CD1c-positive myeloid dendritic cell (primary cell): ENCODE measurements around the gene AGPAT3.
A peak's percentile ranks its signal among the peaks of the same experiment; 100 is the strongest.
"Not testable (repeated sequence)": the region's sequence is repeated elsewhere in the genome, so short reads cannot be mapped to it uniquely, and the experiment has no call there.

Experiments
- DNase-seq: peaks from one replicate; pipeline ENCODE4 v3.0.0-alpha.2; 2016; ENCODE audit errors: extremely low spot score

Gene AGPAT3

DNA sequence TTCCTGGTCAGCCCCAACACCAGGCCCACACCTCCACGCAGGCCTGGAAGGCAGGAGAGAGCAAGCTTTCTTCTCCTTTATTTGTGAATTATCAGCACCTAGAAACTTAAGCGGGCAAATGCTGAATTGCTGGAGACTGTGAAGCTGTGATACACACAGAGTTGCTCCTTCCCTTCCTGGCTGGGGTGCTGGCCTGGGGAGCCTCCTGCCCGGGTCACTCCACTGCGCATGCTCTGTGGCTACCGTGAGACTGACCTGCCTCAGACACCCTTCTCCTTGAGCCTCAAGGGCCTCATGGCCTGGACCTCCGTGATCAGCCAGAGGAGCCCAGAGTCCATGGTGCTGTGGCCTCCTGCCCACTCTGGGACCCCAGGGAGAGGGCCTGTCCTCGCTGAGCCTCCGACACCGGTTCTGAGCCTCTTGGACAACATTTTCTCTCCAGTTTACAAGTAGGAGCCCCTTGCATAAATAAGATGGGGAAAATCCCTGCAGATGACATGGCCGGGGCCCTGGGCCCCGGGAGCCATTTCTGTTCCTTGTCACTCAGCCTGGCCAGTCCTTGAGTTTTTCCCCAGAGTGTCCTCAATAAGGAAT lies 18.0 kb downstream of the AGPAT3 start:
- DNase-seq = no peak

DNA sequence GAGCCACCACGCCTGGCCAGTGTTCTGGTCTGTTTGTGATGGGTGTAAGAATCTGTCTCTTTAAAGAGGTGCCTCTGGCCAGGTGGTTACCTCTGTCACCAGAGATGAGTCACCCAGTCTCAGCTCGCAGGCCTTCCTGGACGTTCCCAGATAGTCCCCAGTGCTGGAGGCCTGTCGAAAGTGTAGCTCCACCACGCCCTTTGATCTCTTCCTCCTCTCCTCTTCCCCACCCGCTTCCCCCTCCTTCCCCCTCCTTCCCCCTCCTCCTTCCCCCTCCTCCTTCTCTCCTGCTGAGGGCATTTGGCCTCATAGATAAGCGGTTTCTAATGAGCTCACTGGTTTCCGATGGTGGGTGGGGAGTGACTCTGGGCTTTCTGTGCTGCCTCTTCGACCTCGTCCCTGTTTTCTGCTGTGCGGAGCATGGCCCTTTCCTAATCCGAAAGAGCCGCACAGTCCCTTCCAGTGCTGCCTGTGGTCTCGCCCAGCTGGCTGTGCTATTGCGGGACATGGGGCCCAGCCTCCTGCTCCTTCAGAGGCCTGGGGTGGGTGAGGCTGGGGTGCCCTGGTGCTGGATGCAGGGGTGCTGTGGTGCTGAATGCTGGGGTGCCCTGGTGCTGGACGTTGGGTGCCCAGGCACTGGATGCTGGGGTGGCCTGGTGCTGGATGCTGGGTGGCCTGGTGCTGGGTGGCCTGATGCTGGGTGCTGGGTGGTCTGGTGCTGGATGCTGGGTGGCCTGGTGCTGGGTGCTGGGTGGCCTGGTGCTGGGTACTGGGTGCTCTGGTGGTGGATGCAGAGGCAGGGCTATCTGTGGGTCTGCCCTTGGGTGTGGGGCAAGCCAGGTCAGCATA lies 19.2 kb downstream of the AGPAT3 start:
- peak; percentile 46 for DNase-seq

DNA sequence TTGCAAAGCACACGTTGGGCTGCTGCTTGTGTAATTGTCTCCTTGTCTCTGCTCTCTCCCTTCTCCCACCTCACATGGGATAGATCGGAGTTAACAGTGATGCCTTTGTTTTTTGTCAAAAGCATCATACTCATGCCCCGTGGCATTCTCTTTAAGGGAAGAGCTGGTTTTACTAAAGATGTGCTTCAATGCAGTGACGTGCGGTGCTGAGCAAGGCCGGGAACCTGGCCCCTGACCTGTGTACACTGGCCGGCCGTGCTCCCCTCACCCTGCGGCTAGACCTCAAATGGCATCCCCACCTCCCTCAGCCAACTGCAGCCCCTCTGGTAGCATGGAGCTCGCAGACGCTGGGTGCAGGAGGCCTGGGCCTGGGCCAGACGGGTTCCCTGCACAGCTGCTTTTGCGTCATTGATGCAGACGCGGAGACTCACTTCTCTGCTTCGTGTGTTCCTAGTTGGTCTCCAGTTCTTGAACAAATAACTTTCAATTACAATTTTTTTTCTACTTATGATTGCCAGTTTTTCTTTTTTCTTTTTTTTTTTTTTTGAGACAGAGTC lies 19.9 kb downstream of the AGPAT3 start:
- DNase-seq = no peak

DNA sequence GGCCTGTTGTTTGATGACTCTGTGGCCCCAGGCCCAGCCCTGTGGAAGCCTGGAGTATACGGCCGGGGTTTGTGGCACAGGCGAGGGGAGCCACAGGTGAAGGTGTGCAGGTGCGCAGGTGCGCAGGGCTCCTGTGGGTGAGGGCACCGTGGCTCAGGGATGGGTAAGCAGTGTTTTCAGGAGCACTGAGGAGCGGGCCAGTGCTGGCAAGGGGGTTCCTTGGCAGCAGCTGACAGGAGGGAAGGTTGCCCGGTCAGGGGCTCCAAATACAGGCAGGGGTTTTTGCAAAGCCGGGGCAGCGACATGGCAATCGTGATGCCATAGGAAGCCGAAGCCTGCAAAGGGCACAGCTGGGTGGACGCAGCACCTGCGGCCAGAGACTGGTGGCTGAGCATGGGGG lies 20.7 kb downstream of the AGPAT3 start:
- no peak for DNase-seq

DNA sequence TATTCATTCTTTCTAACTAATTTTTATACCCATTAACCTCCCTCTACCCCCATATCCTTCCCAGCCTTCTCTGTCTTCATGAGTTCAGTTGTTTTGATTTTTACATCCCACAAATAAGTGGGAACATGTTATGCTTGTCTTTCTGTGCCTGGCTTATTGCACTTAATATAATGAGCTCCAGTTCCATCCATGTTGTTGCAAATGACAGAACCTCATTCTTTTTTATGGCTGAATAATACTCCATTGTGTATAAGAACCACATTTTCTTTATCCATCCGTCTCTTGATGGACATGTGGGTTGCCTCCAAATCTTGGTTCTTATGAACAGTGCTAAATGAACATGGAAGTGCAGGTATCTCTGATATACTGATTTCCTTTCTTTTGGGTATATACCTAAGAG lies 21.5 kb downstream of the AGPAT3 start:
- DNase-seq = no peak

DNA sequence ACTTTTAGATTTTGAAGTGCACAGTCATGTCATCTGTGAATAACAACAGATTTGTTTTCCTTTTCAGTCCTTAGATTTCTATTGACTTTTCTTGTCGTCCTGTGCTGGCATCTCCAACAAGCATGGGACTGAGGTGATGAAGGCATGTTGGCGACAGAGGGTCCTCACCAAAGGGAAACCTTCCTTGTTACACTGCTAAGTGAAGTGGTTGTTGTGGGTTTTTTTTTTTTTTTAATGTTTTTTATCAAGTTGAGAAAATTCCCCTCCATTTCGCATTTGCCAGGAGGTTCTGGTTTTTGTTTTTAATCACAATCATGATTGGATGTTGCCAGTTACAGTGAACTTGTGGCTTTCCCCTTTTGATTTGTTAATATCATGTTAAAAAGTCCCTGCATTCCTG lies 24.0 kb downstream of the AGPAT3 start:
- no peak for DNase-seq

DNA sequence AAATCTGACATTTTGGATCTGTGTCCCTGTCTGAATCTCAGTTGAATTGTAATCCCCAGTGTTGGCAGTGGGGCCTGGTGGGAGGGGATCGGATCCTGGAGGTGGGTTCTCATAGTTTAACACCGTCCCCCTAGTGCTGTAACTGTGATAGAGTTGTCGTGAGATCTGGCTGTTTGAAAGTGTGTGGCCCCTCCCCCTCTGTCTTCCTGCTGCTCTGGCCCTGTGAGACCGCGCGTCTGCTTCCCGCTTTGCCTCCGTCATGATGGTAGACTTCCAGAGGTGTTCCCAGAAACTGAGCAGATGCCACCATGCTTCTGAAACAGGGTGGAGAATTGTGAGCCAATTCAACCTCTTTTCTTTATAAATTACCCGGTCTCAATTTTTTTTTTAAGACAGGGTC lies 25.0 kb downstream of the AGPAT3 start:
- no peak for DNase-seq

DNA sequence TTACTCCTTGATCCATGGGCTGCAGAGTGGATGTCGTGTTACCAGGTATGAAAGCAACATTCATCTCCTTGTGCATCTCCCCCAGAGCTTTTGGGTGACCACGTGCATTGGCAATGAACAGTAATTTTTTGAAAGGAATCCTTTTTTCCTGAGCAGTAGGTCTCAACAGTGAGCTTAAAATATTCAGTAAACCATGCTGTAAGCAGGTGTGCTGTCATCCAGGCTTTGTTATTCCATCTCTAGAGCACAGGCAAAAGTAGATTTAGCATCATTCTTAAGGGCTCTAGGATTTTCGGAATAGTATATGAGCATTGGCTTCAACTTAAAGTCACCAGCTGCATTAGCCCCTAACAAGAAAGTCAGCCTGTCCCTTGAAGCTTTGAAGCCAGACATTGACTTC lies 27.3 kb downstream of the AGPAT3 start:
- DNase-seq = no peak

DNA sequence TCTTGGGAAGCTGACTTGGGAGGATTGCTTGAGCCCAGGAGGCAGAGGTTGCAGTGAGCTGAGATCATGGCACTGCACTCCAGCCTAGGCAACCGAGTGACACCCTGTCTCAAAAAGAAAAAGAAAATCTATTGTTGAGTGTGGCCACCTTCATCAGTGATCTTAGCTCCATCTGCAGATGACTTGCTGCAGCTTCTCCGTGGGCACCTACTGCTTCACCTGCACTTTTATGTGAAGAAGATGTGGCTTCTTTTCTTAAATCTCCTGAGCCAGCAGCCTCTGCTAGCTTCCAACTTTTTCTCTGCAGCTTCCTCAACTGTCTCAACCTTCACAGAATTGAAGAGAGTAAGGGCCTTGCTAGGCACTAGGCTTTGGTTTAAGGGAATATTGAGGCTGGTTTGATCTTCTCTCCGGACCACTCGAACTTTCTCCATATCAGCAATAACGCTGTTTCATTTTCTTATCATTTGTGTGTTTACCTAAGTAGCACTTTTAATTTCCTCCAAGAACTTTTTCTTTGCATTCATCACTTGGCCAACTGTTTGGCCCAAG lies 28.0 kb downstream of the AGPAT3 start:
- DNase-seq = no peak

DNA sequence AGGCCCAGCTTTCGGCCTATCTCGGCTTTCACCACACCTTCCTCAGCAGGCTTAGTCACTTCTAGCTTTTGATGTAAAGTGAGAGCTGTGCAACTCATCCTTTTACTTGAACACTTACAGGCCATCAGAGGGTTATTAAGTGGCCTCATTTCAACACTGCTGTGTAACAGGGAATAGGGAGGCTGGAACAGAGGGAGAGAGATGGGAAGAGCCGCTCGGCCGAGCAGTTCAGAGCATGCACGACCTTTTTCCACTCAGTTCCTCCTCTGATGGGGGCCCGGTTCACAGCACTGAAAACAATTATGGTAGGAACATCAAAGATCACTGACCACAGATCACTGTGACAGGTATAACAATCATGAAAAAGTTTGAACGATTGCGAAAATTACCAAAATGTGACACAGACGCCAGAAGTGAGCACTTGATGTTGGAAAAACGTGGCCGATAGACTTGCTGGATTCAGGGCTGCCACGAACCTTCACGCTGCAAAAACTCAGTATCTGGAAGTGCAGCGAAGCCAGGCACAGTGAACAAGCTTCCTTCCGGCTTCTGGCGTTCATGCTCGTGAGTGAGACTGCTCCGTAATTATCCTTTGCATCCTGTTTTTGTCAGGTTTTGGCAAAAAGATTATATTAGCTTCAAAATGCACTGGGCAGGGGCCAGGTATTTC lies 28.6 kb downstream of the AGPAT3 start:
- DNase-seq = peak; percentile 26

DNA sequence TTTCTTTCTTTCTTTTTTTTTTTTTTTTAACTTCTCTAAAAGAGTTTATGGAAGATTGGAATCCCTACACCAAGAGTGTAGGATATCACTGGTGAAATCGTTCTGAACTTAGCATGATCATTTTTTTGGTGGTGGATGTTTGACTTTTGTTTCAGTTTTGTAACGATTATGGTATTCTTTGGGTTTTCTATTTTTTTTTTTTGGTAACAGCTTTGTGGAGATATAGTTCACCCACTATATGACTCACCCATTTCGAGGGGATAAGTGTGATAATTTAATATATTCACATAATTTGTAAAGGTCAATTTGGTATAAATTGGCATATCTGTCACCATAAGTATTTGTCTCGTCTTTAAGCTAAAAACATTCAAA lies 29.2 kb downstream of the AGPAT3 start:
- no peak for DNase-seq

DNA sequence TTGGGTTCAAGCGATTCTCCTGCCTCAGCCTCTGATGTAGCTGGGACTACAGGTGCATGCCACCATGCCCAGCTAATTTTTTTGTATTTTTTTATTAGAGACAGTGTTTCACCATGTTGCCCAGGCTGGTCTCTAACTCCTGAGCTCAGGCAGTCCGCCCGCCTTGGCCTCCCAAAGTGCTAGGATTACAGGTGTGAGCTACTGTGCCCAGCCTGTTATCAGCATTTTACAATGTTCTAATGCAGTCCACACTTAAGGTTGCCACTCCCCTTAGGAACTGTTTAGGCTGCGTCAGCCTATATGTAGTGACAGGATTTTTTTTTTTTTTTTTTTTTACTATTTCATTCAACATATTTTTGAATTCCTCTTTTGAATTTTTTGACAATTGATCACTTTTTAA lies 30.2 kb downstream of the AGPAT3 start:
- DNase-seq = no peak

DNA sequence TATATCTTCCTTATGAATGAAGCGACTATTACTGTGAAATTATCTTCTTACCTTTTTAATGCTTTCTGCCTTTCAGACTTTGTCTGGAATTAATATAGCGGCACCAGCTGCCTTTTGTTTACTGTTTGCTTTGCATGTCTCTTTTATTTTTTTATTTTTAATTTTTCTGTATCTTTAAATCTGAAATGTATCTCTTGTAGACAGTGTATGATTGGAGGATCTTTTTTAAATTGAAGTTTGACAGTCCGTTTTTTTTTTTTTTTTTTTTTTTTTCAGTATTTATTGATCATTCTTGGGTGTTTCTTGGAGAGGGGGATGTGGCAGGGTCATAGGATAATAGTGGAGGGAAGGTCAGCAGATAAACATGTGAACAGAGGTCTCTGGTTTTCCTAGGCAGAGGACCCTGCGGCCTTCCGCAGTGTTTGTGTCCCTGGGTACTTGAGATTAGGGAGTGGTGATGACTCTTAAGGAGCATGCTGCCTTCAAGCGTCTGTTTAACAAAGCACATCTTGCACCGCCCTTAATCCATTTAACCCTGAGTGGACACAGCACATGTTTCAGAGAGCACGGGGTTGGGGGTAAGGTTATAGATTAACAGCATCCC lies 31.8 kb downstream of the AGPAT3 start:
- not testable (repeated sequence) for DNase-seq

DNA sequence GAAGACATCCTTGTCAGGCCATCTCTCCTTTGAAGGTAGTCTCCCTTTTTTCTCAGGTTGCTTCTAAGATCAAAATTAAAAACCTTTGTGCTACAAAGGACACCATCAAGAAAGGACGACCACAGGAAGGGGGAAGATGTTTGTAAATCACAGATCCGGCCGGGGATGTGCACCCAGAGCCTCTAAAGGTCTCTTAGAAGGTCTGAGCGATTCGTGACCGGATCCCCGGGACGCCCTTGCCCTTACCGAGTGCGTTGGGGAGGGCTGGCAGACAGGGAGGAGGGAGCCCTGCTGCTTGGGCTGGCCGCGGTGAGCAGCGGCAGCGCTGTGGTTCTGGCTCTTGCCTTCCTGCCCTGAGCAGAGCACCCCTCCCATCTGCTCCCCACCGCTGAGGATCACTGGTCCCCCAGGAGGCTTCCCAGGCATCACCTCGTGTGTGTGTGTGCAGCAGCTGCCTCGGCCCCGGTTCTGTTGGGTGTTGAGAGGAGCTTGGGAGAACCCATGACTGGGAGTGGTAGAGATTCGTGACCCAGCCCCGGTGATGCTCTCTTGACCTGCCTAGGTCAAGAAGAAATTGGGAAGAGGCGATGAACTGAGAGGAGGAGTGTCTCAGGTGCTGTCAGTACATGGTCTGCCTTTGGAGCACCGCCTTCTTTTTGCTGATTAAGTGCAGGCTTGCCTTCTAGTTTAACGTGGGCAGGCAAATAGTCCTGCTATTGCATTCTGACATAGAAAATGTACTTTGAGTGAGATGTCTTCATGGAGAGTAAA lies 34.5 kb downstream of the AGPAT3 start:
- no peak for DNase-seq

DNA sequence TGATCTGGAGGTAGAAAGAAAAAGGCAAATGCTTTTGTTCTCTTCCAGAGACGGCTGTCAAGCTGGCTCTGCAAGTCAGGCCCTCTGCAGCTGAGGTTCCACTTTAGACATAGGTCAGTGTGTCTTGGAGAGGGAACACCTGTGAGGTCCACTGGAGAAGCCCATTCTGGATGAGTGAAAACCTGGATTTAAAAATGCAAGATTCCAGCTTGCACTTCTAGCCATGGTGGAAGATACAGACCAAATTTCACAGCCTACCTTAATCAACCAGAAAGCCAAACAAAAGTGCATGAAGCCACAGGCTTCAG lies 35.0 kb downstream of the AGPAT3 start:
- no peak for DNase-seq

DNA sequence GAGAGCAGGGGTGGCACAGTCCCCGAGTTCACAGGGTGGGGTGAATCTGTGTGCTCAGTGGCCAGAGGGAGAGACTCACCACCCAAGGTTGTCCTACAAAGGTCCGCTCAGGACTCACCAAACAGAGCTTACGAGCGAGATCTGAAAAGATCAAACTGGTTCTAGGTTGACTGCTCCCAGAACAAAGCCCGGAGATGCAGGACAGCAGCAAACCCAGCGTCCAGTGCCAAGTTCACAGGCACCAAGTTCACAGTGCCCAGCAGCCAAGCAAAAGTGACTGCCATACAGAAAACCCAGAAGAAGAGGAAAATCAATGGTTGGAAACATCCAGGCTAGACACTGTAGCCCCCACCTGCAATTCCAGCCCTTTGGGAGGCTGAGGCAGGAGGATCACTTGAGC lies 35.7 kb downstream of the AGPAT3 start:
- DNase-seq = no peak

DNA sequence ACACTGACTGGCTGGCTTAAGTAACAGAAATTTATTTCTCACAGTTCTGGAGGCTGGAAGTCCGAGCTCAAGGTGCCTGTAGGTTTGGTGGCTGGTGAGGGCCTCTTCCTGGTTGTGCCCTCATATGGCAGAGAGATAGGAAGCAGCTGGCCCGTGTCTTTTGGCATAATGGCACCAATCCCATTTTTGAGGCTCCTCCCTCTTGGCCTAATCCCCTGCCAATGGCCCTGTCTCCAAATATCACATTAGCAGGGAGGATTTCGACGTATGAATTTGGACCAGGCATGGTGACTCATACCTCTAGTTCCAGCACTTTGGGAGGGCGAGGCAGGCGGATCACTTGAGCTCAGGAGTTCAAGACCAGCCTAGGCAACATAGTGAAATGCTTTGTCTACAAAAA lies 37.4 kb downstream of the AGPAT3 start:
- no peak for DNase-seq

DNA sequence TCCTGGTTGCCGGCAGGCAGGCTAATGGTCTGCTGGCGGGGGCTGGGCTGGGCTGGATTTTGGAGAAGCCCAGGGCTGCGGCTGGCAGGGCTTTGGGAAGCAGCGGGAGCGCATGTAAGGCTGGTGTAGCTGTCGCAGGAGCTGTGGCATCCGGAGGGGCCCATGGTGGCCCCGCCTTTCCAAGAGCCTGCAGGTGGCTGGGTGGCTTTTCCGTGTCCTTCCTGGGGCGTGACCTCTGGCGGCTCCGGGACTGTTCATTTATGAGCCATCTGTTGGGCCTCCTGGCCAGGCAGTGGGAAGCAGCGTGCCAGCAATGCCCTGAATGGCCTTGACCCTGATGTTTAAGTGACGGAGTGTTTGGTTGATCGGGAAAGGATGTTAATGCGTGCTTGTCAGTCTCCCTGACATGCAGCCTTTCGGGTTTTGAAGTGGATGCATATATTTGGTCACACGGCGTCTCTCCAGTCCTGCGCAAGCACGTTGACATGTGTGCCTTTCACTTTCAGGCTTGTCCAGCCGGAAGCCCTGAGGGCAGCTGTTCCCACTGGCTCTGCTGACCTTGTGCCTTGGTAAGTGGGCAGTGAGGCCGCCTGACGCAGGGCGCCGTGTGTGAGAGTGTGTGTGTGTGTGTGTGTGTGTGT lies 38.5 kb downstream of the AGPAT3 start:
- no peak for DNase-seq

DNA sequence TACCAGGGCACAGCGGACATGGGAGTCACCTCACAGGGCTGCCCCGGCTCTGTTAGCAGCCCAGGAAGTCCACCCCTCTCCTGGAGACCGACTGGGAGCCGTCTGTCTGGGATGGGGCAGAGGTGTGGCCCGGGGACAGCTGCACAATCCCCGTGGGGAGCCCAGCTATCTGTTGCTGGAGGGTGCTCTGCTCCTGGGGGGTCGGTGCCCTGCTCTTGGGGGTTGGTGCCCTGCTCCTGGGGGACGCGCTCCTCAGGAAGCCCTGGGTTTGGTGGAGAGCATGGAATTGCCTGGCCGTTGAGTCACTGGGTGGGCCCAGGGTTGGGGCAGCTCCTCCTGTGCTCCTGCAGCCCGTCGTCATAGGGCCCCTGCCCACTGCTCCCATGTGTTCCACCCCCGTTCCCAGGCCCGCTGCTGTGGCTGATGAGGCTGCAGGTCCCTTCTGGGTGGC lies 39.3 kb downstream of the AGPAT3 start:
- no peak for DNase-seq

DNA sequence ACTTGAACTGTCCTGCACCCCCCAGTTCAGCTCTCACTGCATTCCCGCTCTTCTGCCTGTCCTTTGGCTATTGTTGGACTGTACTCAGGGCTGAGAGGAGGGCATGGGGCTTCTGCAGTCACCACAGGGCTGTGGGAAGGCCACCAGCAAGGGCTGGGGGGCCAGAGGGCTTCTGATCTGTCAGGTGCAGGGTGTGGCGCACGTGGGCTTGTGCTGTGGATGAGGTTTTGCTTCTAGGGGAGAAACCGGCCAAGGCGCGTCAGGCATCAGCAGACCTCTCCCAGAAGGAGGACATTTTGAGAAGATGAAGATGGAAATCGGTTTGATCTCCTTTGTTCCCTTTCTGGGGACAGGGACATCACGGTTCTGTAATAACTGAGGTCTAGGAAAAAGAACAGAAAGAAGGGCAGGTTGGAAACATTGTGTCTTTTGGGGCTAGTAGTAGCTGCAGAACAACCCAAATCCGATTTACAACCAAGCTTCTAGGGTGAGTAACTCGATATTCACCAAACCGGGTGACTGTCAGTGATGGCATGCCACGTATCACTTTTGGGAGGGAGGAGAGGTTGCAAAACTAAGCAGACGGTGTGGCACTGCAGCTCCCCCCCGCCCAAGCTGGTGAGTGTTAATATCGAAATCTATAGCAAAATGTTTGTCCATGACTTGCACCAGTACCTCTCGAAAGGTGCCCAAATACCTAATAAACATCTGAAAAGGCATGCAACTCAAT lies 40.9 kb downstream of the AGPAT3 start:
- DNase-seq = no peak
